ENCODE results near the gene ADGRA1.

Gene ADGRA1

DNA sequence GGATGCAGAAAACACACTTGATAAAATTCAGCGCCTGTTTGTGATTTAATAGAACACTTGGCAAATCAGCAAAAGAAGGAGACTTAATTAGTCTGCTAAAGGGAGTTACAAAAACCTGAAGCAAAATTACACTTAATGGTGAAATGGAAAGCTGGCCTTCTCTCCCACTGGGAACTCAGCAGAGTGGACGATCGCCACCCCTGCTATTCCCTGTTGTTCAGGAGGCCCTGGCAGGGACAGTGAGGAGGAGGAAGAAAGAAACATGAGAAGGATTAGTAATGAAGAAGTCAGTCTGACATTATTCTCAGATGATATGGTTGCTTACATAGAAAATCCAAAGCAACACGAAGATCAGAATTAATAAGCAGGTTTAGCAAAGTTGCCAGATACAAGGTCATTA, 66.7 kb downstream of the ADGRA1 start:
- no peak for DNase-seq

DNA sequence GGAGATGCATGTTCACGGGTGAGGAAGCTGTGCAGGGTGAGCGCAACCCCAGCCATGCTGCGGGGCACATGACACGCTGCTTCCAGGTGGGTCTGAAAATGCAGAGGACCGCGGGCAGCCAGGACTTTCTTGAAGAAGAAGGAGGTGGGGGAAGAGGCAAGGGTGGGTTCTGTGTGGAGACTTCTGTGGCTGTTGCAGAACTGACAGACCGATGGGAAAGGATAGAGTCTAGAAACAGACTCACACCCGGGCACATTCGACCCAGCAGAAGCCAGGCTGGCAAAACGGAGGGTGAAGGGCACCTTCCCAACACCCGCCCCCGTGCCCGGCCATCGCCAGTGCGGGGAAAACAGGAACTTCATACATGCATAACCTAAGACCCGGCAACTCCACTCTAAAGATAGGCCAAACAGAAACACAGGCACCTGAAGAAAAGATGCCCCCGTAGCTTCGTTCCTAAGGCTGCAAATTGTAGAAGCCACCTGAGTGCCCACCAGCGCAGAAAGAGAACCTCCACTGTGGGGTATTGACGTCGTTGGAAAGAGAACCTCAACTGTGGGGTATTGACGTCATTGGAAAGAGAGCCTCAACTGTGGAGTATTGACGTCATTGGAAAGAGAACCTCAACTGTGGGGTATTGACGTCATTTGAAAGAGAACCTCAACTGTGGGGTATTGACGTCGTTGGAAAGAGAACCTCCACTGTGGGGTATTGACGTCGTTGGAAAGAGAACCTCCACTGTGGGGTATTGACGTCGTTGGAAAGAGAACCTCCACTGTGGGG, 67.5 kb downstream of the ADGRA1 start:
- DNase-seq, result no peak

DNA sequence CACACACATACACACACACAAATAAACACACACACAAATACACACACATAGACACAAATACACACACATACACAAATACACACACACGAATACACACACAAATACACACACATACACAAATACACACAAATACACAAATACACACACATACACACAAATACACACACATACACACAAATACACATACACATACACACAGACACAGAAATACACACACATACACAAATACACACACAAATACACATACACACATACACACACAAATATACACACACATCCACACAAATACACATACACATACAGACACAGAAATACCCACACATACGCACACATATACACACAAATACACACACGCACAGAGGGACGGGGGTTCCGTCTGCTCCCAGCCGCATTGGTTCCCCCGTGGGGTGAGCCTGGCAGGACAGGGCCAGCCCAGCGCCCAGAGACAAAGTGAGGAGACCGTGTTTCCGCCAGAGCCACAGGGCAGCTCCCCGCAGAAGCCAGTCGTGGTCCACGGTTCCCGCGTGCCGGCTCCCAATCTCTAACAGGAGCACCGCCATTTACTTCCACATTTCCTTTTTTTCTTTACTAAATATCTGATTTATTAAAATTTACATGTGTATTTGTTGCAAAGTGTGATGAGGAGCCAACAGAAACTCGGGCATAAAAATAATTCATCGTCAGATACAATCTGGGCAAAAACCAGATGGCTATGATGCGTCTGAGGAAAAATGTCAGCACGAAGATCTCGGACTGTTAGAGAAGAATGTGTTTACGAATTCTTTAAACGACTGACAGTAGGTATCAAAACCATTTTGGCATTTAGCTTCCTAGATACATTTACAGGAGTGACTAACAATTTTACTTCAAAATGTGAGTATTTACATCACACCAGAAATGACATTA, 69.2 kb downstream of the ADGRA1 start:
- DNase-seq, result no peak

DNA sequence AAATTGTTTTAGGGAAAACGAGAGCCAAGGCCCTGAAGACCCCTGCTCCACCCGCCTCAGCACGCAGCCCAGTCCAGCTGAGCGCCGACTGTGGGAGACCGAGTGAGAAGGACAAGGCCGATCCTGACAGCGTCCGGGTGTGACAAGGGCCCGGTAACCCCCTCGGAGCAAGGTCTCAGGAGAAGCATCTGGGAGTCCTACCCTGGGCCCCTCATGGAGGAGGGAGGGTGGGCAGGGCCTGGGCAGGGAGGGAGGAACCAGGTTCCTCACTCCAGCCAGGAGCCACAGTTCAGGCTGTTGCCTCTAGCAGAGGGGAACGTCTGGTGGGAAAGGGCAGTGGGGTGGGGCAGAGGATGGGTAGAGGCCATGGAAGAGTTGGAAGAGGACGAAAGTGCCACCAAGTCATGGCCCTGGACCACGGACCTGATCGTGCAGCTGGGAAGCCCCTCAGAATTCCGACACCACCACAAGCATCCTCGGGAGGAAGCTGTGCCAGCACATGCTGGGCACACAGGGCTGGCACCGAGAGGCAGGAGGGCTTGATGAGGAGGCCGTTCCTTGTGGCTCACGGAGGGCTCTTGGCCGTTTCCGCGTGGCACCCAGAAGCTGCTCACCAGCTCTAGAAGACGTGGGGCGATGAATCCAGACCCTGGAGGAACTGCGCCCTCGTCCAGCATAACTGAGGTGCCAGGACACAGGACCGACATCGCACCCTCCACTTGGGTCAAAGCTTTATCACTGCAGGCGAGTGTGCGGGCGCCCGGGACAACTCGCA, 70.1 kb downstream of the ADGRA1 start:
- no peak for DNase-seq

DNA sequence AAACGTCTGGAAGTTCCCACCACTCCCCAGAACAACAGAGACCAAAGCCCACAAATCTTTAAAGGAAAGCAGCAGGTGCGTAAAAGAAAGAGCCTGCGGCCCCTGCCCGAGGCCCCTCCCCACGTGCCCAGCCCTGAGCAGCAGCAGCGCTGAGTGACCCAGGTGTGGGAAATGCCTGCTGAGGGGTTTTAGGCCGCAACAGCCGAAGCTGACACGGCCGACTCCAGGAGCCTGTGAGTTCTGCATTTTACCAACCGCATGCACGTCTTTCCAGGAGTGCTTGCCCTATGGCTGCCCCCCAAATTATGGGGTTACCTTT, 70.7 kb downstream of the ADGRA1 start:
- no peak for DNase-seq

DNA sequence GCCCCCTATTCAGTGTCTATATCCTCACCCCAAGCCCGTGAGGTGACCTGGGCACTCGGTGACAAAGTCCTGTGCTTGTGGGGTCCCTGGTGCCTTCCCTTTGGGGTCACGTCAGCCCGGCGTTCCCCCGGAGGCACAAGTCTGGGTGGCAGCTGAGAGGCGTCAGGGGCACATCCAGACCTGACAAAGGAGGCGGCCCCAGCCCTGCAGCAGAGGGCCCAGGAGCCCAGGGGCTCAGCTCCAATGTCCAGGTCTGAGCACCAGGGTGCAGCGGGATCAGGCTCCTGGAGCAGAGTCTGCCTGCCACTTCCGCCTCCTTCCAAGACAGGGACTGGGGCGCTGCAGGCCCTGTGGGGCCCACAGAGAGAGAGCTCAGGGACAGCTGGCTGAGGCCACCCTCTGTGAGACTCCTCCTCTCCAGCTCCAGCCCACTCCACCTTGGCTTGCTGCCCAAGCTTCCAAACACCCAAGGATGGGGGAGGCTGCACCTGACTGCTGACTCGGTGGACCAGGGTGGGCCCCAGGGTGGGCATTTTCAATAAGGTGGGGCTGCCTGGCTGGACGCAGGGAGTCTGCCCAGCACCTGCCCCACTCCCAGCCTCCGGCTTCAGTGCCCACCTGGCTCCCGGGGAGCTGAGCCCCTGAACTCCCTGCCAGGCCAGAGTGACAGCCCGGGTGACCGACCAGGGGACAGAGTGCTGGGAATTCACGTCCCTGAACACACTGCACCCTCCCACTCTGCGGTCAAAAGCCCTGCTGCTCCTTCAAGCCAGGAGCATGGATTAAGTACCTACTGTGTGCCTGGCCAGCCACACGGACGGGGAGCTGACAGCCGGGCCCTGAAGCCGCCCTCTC, 71.3 kb downstream of the ADGRA1 start:
- no peak for DNase-seq

DNA sequence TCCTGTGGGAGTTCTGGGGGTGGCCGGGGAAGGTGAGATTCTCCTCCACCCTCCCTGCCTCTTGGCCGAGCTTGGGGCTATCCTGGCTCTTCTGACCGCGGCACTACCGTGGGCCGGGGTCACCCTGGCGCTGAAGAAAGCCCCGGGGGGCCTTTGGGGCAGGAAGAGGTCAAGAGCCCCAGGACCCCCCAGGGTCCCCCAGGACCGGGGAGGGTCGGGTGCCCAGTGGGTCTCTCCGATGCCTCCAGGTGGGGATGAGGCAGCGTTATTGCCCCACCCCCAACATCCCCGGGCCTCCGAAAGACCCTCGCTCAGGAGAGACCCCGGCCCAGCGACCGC, 71.9 kb downstream of the ADGRA1 start:
- DNase-seq, result no peak

DNA sequence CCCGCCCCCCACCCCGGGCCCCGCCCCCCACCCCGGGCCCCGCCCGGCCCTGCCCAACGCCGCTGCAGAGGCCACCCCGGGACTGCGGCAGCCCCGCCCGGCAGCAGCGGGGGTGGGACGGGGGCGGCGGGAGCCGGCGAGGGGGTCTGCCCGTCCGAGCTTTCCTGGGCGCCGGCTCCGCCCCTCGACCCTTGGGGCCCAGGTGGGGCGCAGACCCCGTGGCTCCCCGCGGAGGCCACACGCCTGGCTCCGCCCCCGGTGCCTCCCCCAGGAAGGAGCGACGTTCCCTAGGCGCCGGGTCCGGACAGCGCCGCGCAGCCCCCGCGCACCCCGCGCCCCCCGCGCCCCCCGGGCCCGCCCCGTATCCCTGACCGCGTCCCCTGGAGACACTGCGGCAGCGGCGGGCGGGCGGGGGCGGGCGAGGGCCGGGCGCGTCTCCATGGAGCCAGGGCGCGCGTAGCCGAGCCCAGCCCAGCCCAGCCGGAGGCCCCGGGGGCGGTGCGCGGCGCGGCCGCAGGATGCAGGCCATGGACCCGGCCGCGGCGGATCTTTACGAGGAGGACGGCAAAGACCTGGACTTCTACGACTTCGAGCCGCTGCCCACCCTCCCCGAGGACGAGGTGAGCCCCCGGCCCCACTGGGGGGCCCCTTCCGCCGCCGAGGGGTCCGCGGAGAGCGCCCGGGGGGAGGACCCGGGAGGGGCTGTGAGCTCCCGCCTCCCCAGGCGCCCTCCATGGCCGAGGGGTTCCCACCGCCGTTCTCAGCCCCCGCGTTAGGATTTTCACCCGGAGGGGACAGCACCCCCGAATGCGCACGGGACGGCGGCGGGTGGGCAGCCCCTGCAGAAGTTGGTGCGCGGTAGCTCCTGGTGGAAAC, 72.5 kb downstream of the ADGRA1 start, which contains the start of gene KNDC1:
TSS of gene KNDC1 (plus strand) at position 270 of the 876 bp plus-strand sequence. CDS start at position 519, 249 bp downstream.
- DNase-seq, result no peak

DNA sequence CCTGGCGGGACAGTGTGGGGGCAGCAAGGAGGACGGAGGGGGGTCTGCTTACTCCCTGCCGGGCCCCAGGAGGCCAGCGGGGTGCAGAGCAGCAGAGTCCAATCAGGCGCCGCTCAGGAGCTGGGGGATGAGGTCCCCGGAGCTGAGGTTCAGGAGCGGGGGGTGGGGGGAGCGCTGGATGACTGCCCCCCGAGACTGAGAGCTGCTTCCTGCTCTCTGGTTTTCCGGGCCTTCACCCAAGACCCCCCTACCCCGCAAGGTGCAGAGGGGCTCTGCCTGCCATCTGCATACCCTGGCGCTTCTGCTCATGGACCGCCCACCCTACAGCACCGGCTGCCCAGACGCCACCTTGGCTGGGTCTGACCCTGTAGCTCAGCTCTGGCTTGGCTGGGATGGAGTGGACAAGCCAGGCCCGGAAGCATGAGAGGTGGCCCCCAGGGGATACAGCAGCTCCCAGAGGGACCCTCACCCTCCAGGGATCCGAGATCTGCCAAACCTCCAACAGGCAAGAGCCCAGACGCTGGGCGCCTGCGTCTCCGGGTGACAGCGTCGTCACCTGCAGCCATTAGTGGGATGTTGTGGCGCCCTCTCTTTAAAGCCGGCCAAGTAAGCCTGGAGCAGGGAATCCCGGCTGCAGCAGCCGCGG, 73.2 kb downstream of the ADGRA1 start:
- no peak for DNase-seq

DNA sequence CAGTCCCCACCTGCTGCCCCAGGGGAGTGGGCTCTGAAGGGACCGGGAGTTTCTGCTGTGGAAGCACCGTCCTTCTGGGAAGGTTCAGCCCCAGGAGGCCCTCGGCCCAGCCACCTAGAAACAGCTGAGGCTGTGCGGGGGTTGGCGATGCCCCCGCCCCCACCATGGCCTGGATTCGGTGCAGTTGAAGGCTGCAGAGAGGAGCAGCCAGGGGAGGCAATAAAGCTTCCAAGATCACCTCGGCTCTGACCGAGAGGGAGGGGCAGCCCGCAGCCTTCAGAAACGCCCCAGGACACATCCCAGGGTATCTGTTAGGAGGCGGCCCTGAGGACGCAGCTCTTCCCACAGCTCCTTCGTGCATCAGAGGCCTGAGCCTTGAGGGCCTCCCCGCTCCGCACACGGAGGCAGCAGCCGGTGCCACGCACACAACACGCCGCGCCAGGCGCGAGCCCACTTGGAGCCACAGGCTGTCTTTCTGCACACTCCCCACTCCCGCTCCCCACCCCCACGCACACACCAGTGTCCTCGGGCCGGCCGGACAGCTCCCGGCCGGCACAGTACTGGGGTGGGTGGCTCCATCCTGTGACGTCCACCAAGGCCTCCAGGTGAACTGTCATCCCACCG, 73.9 kb downstream of the ADGRA1 start:
- DNase-seq, result no peak

DNA sequence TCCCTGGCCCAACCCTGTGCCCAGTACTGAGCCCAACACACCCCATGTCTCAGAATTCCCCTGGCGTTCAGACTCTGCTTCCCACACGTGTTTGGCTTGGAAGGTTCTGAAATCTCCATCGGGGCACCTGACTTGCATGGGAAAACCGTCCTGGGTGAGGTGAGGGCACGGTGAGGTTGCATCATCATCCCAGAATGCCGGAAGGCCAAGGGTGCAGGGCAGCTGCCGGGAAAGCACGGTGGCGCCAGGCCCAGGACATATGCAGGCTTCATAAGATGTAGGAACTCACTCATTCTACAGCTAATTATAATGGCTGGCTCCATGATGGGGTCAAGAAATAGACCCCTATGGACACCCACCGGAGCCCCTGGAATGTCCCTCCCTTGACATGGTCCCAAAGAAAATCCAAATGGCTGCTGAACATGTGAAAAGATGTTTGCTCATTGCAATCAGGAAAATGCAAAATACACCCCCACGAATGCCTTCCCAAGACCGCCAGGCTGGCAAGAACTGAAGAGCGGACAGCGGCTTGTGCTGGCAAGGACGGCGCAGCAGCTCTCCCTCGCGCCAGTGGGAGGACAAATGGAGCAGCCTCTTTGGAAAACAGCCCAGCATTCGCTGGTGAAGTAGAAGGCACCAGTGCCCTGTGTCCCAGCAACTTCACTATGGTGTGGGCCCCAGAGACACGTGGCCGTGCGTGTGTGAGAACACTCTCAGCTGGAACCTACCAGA, 74.6 kb downstream of the ADGRA1 start:
- no peak for DNase-seq

DNA sequence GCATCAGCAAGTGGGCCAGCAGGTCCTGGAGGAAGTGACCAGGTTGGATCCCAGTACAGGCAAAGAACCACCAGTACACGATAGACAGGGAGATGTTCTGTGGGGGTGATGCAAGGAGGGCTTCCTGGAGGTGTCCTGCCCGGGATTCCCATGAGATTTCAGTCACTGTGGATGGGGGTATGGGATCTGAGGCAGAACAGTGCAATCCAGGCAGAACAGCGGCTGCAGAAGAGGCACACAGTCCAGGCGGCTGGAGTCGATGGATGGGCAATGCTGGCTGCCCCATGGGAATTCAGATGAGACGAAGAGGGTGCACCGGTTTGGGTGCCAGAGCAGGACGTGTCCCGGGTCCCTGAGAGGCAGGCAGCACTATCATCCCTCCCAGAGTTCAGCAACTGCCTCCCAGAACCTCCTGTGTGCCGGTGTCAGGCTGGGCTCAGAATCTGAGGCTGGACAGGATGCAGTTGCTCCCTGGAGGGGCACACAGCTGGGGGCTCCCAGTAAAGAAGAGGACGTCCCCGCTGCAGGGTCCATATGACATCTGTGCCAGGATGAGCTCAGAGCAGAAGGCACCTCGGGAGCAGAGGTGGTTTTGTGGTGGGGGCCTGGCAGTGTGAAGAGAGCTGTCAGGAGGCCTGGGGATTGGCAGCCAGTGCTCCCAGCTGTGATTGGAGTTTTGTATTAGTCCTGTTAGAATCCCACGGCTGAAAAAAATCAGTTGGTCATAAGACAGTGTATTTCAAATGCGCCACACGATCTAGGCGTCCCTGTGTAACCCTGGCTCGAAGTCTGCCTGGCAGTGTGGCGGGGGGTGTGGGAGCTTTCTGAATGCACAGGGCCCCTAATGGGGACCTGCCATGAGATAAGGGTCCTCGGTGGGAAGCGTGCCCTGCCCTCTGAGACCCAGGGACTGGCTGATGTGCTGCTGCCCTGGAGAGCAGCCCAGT, 75.5 kb downstream of the ADGRA1 start:
- DNase-seq, result no peak

DNA sequence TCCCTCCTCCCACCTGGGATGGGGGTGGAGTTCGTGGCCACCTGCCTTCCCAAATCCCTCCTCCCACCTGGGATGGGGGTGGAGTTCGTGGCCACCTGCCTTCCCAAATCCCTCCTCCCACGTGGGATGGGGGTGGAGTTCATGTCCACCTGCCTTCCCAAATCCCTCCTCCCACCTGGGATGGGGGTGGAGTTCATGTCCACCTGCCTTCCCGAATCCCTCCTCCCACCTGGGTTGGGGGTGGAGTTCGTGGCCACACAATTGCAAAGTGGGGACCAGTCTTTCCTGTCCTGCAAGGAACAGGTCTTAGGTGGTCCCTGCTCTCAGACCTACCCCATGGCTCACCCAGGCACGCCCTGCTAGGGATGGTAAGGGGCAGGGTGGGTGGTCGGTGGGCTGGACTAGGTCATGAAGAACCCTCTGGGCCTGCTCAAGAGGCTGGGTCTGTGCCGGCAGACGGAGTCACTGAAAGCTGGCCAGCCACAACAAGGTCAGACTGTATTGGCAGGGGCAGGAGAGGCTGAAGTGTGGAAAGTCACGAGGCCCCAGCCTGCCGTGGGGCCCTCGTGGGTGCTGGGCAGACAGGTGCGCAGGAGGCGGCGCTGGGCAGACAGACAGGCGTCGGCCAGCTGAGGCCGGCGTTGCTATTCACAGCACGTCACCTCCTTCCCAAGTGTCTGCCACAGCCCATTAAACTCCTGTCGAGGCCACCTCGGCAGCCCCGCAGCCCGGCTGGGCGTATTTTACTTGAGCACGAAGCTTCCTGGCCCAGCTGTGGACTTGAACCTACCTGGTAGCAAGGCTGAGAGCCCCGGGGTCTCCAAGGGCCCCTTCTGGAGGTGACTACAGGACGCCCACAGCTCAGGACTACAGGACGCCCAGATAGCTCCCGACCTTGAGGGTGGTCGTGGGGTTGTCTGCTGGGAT, 76.4 kb downstream of the ADGRA1 start:
- no peak for DNase-seq

DNA sequence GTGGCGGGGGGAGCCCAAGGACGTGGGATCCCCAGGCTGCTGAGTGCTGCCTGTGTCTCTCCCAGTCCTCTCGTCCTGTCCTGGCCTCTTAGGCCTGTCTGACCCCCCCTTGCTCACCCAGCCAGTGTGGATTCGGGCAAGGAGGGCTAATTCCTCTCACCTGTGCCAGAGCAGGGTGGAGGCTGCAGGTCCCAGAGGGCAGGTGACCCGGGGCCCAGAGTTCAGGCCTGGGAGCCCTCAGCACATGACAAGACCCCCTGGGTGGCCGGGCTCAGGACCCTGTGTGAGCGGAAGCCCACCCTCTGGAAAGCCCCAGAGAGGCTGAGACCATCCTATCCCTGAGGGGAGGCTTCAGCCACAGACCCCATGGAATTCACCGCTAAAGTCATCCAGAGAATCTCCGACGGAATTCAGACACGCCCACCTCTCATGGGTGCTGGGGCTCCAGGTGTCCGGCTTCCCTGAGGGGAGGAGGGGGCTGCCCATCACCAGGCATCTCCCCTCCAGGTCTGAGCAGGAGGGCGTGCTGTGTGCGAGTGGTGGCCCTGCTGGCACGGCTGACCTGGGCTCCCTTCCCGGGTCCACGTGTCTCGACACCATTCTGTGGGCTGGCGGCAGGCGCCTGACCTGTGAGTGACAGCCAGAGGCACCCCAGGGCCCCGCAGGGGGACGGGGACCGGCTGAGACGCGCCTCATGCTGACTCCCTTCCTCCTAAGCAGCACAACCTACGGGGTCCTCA, 77.3 kb downstream of the ADGRA1 start:
- DNase-seq, result no peak

DNA sequence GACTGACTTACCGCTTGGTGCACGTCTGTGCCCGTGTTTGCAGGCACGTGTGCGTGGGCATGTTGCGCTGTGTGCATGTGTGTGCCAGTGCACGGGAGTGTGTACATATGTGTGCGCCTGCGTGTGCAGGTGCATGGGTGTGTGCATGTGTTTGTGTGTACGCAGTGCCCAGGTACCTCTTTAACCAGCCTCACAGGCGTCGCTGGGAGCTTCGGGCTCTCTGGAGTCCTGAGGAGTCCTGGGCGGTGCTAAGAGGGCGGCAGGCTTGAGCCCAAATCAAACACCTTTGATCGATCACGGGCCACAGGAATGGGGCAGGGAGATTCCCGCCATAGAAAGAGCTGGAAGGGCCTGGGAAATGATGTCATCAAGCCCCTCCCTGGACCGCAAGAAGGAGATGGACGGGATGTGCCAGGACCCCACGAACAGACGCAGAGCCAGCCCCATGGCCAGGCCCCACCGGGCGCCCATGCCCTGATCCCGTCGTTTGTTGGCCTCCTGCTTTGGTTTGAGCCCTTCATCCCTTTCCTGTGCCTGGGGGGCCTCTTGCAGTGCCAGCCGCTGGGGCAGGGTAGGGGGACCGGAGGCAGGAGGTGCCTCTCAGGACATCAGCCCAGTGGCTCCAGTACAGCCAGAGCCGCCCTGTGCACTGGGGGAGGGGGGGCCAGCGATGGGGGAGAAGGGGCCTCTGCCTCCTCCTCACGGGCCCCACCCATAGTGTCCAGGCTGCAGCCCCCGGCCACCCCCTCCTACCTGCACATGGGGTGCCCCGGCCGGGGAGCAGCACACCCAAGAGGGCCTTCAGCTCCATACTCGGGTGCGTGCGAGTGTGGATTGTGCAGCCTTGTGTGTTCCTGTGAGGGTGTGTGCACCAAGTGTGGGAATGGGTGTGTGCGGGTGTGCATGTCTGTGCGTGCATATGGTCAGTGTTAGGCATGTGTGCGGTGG, 78.1 kb downstream of the ADGRA1 start:
- no peak for DNase-seq

DNA sequence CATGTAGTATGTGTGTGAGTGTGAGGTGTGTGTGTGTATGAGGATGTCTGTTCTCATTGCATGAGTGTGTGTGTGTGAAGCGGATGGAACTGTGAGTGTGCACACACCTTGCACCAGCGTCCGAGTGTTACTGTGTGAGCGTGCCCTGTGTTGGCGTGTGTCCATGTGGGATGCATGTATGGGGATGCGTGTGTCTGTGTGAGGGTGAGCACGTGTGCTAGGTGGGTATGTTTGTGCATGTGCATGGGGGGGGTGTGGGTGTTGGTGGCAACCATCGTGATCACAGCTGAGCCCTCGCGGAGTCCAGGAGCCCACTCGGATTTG, 78.7 kb downstream of the ADGRA1 start:
- no peak for DNase-seq
